Stomach smooth muscle (tissue), 2 donors: ENCODE data around the gene AP5B1.
A peak's percentile ranks its signal among the peaks of the same experiment; 100 is the strongest.
"Not testable (repeated sequence)": the region's sequence is repeated elsewhere in the genome, so short reads cannot be mapped to it uniquely, and the experiment has no call there.

Experiments
- H3K27ac ChIP-seq: one replicate; pipeline ENCODE4 v1.7.0; 2013; ENCODE audit warnings: mild to moderate bottlenecking, low read length, inconsistent platforms
- H3K27me3 ChIP-seq, 2 donors: one replicate each; pipeline ENCODE4 v1.7.0; 2013; ENCODE audit warnings: low read length in 2 of 2; ENCODE audit not compliant: insufficient read depth in 2 of 2, control insufficient read depth in 1 of 2
- H3K36me3 ChIP-seq, 2 donors: one replicate each; pipeline ENCODE4 v1.7.0; 2013; ENCODE audit warnings: low read length in 2 of 2; ENCODE audit not compliant: control insufficient read depth in 2 of 2, insufficient read depth in 2 of 2
- H3K4me1 ChIP-seq: one replicate; pipeline ENCODE4 v1.7.0; 2013; ENCODE audit warnings: low read length; ENCODE audit not compliant: control insufficient read depth, insufficient read depth
- H3K4me3 ChIP-seq, 2 donors: one replicate each; pipeline ENCODE4 v1.7.0; 2013; ENCODE audit warnings: low read length in 2 of 2
- H3K9ac ChIP-seq, 2 donors: one replicate each; pipeline ENCODE4 v1.7.0; 2013; ENCODE audit warnings: low read length in 2 of 2, mild to moderate bottlenecking in 1 of 2
- H3K9me3 ChIP-seq, 2 donors: one replicate each; pipeline ENCODE4 v1.7.0; 2013; ENCODE audit warnings: low read length in 2 of 2; ENCODE audit not compliant: control insufficient read depth in 2 of 2
- donor health status: healthy.
- donor health status: Pancreatic carcinoma.

Gene AP5B1

GRCh38 chr11:65776196-65776595, 4.6 kb downstream of the AP5B1 start:
- peaks cover 0 to 16% of the 10 kb centered on the region in 2 donors for H3K36me3 ChIP-seq
- no peak overlapping the region for H3K27ac ChIP-seq
- H3K27me3 ChIP-seq, result no peaks in the 10 kb centered on the region
- H3K4me3 ChIP-seq, result no peak overlapping the region
- no peaks in the 10 kb centered on the region for H3K9me3 ChIP-seq
- H3K9ac ChIP-seq, result no peak overlapping the region
- peaks cover 24% of the 10 kb centered on the region for H3K4me1 ChIP-seq

DNA sequence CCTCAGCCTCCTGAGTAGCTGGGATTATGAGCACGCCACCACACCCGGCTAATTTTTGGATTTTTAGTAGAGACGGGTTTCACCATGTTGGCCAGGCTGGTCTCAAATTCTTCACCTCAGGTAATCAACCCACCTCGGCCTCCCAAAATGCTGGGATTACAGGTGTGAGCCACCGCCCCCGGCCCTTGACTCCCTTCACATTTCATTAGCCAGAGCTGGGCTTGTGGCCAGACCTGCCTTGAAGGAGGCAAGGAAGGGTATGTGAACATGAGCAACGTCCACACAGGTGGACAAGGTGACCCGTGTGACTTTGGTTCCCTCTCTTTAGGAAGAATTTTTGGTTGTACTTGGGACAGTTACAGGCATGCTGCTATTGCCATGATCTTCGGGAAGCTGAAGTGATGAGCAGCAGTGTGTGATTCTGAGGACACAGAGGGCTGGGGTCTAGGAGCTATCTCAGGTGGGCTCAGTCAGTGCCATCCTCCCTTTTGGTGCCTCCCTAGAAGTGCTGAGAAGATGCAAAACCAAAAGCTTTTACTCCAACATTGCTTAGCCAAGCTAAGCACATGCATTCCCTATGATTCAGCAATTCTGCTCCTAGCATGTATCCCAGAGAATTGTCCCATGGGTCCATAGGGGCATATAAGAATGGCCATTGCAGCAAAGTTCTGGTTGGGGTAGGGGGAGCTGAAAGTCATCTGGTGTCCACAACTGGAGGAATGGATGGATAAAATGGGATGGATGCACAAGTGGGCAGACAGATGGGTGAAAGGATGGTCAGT, 6.1 kb downstream of the AP5B1 start:
- H3K4me1 ChIP-seq, result peaks cover 16% of the 10 kb centered on the region
- H3K27ac ChIP-seq, result no peak overlapping the region
- no peak overlapping the region for H3K9ac ChIP-seq

GRCh38 chr11:65773784-65774411, 6.9 kb downstream of the AP5B1 start:
- no peak overlapping the region for H3K9ac ChIP-seq
- H3K4me1 ChIP-seq, result peaks cover 8% of the 10 kb centered on the region
- peaks cover 0 to 16% of the 10 kb centered on the region in 2 donors for H3K36me3 ChIP-seq
- H3K27ac ChIP-seq, result no peak overlapping the region
- no peaks in the 10 kb centered on the region for H3K9me3 ChIP-seq
- H3K27me3 ChIP-seq, result no peaks in the 10 kb centered on the region
- no peak overlapping the region for H3K4me3 ChIP-seq

More for the DNA sequence above, 6.1 kb downstream of the AP5B1 start:
- H3K27me3 ChIP-seq, result no peaks in the 10 kb centered on the region
- H3K36me3 ChIP-seq, result peaks cover 0 to 16% of the 10 kb centered on the region in 2 donors
- no peaks in the 10 kb centered on the region for H3K9me3 ChIP-seq
- no peak overlapping the region for H3K4me3 ChIP-seq

GRCh38 chr11:65771589-65772112, 9.1 kb downstream of the AP5B1 start:
- Histone ChIP-seq H3K27ac (no peak overlapping the region), H3K4me1 (no peaks in the 10 kb centered on the region), H3K9ac (peak overlapping the region in 1 of 2 donors; percentile 29), H3K27me3 (no peaks in the 10 kb centered on the region), H3K36me3 (peaks cover 0 to 2% of the 10 kb centered on the region in 2 donors), H3K9me3 (no peaks in the 10 kb centered on the region), H3K4me3 (no peak overlapping the region)

DNA sequence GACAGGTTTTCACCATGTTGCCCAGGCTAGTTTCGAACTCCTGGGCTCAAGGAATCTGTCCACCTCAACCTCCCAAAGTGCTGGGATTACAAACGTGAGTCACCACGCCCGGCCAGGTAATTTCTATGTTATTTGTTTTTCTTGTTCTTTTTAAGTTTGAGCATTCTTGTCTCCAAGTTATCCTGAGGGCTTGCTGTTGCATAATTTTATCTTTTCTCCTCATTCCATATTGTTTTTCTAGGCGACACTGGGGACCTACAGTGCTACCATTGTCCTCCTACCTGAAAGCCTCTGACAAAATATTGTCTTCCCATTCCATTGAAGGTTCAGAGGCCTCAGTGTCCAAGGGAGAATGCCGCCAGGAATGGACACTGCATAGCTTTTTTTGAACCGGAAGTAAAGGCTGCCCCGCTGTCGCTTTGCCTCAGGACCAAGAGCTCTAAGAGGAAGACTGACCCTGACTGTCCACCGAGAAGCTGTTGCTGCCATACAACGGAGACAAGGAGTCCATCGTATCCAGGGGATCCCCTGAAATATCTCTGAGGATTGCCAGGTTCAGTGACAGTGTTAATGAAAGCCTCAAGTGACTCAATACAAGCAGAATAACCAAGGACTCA, 9.7 kb downstream of the AP5B1 start:
- H3K36me3 ChIP-seq, result peaks cover 0 to 2% of the 10 kb centered on the region in 2 donors
- no peaks in the 10 kb centered on the region for H3K27me3 ChIP-seq
- H3K9ac ChIP-seq, result peak overlapping the region in 1 of 2 donors; percentile 29
- H3K9me3 ChIP-seq, result no peaks in the 10 kb centered on the region
- H3K4me1 ChIP-seq, result no peaks in the 10 kb centered on the region
- H3K4me3 ChIP-seq, result no peak overlapping the region
- H3K27ac ChIP-seq, result no peak overlapping the region

DNA sequence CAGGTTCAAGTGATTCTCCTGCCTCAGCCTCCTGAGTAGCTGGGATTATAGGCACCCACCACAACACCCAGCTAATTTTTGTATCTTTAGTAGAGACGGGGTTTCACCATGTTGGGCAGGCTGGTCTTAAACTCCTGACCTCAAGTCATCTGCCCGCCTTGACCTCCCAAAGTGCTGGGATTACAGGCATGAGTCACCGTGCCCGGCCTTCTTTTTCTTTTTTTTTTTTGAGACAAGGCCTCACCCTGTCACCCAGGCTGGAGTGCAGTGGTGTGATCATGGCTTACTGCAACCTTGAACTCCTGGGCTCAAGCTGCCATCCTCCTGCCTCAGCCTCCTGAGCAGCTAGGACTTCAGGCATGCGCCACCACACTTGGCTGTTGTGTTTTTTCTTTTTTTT, 13.0 kb downstream of the AP5B1 start:
- not testable (repeated sequence) for H3K4me1 ChIP-seq, H3K27ac ChIP-seq

DNA sequence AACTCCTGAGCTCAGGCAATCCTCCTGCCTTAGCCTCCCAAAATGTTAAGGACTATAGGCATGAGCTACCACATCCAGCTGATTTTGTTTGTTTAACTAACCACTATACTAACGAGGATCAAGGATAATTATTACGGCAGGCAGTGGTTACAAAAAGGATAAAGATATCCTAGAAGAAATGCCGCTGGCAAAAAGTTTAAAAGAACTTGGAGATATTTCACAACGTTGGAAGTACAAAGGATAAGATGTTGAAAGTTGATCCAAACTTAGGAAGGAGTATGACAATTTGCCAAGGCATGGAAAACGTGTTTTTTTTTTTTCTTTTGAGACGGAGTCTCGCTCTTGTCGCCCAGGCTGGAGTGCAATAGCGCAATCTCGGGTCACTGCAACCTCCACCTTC, 13.4 kb downstream of the AP5B1 start:
- no peaks in the 10 kb centered on the region for H3K27me3 ChIP-seq
- H3K9me3 ChIP-seq, result no peaks in the 10 kb centered on the region
- no peaks in the 10 kb centered on the region for H3K4me1 ChIP-seq
- H3K27ac ChIP-seq, result no peak overlapping the region
- no peak overlapping the region for H3K9ac ChIP-seq
- no peak overlapping the region for H3K4me3 ChIP-seq
- H3K36me3 ChIP-seq, result no peaks in the 10 kb centered on the region

More for the DNA sequence above, 13.0 kb downstream of the AP5B1 start:
- not testable (repeated sequence) for H3K4me3 ChIP-seq, H3K9ac ChIP-seq, H3K36me3 ChIP-seq, H3K27me3 ChIP-seq, H3K9me3 ChIP-seq

DNA sequence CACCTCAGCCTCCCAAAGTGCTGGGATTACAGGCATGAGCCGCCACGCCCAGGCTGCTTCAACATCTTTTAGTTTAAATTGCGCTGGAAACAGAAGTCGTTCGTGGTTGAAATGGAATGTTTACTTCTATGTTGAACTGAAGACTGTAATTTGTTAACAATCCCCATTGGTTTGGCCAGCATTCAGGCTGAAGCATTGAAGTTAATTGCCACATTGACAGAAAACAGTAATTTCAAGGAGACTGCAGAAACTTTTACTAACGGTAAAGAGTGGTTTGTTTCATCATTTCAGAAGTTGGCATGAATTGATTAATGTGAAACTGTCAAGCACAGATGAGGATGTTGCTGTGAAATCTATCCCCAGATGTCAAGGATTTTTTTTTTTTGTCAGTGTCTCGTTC, 14.2 kb downstream of the AP5B1 start:
- Histone ChIP-seq H3K4me3 (no peak overlapping the region), H3K9me3 (no peaks in the 10 kb centered on the region), H3K27me3 (no peaks in the 10 kb centered on the region), H3K27ac (no peak overlapping the region), H3K4me1 (no peaks in the 10 kb centered on the region), H3K9ac (no peak overlapping the region), H3K36me3 (no peaks in the 10 kb centered on the region)

GRCh38 chr11:65764434-65764833, 16.3 kb downstream of the AP5B1 start:
- H3K9me3 ChIP-seq, result no peaks in the 10 kb centered on the region
- no peak overlapping the region for H3K27ac ChIP-seq
- no peaks in the 10 kb centered on the region for H3K36me3 ChIP-seq
- H3K4me1 ChIP-seq, result no peaks in the 10 kb centered on the region
- peak overlapping the region in 1 of 2 donors; percentile 13 for H3K9ac ChIP-seq
- H3K4me3 ChIP-seq, result no peak overlapping the region
- peaks cover 0 to 3% of the 10 kb centered on the region in 2 donors for H3K27me3 ChIP-seq

DNA sequence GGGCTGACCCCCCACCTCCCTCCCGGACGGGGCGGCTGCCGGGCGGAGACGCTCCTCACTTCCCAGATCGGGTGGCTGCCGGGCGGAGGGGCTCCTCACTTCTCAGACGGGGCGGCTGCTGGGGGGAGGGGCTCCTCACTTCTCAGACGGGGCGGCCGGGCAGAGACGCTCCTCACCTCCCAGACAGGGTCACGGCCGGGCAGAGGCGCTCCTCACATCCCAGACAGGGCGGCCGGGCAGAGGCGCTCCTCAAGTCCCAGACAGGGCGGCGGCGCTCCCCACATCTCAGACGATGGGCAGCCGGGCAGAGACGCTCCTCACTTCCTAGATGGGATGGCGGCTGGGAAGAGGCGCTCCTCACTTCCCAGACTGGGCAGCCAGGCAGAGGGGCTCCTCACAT, 18.0 kb downstream of the AP5B1 start:
- H3K27ac ChIP-seq, H3K9me3 ChIP-seq, H3K36me3 ChIP-seq, H3K4me1 ChIP-seq, H3K4me3 ChIP-seq, H3K27me3 ChIP-seq, H3K9ac ChIP-seq: not testable (repeated sequence)
